Gastroesophageal sphincter (tissue), 4 donors: ENCODE data around the gene RUFY4. TPM values are rescaled to one million over a fixed set of nuclear protein-coding genes. Genes with fewer than 3 reads are reported as not detected.

ENCODE experiments used
- ATAC-seq: fragments of 150-250 bp; one replicate; pipeline ENCODE4 v1.9.1; 2016; ENCODE audit warnings: mild to moderate bottlenecking, moderate library complexity
- H3K27ac ChIP-seq, 4 donors: fragments of 200-600 bp; sonication (generic) in 3 of 4; 1 replicate in 3 of 4; 2 replicates in 1 of 4; pipeline ENCODE4 v1.5.1; 2016 to 2019
- H3K27me3 ChIP-seq: fragments of 200-600 bp; sonication (generic); one replicate; pipeline ENCODE4 v1.5.1; 2019
- H3K36me3 ChIP-seq, 2 donors: fragments of 200-600 bp; sonication (generic); one replicate each; pipeline ENCODE4 v1.5.1; 2019; ENCODE audit warnings: control low read depth in 1 of 2
- H3K4me1 ChIP-seq, 3 donors: fragments of 200-600 bp; sonication (generic); 1 replicate in 2 of 3; 2 replicates in 1 of 3; pipeline ENCODE4 v1.5.1; 2016 to 2019; ENCODE audit warnings: control low read depth in 2 of 3
- H3K4me3 ChIP-seq, 2 donors: fragments of 200-600 bp; sonication (generic); one replicate each; pipeline ENCODE4 v1.5.1; 2019; ENCODE audit warnings: mild to moderate bottlenecking in 1 of 2, moderate library complexity in 1 of 2
- H3K9me3 ChIP-seq, 3 donors: fragments of 200-600 bp; sonication (generic); one replicate each; pipeline ENCODE4 v1.5.1; 2017 to 2019; ENCODE audit warnings: control low read depth in 2 of 3
- EP300 ChIP-seq: sonication (generic); formaldehyde crosslinking; IDR thresholded peaks from one replicate; pipeline ENCODE4 v1.6.1; 2017; ENCODE audit warnings: antibody characterized with exemption, mild to moderate bottlenecking
- POLR2A ChIP-seq, 2 donors: fragments of 450-650 bp; IDR thresholded peaks; one replicate each; pipeline ENCODE4 v1.6.1; 2017; ENCODE audit warnings: antibody characterized with exemption in 2 of 2, mild to moderate bottlenecking in 2 of 2, moderate library complexity in 1 of 2
- POLR2AphosphoS5 ChIP-seq: sonication (generic); formaldehyde crosslinking; IDR thresholded peaks from one replicate; pipeline ENCODE4 v1.6.1; 2017; ENCODE audit warnings: antibody characterized with exemption
- WGBS, 2 donors: methylation state at CpG; one replicate each; pipeline ENCODE4 v1.1.5; 2018; ENCODE audit warnings: low coverage in 1 of 2; 5-methylcytosine and 5-hydroxymethylcytosine counted together
- total RNA-seq, 4 donors: library from RNA; depleted of rRNA; stranded (reverse); fragments of >200 nt; gene quantifications; one replicate each; pipeline ENCODE4 v1.1.0, GENCODE V29; 2016
- TF ChIP-seq, protein P1 (sequence below), 4 experiments: fragments of 200-600 bp in 2 of 4; fragments of 450-650 bp in 2 of 4; sonication (generic) in 1 of 4; IDR thresholded peaks; one replicate each; pipeline ENCODE4 v1.5.1; 2017 to 2019; ENCODE audit warnings: antibody characterized with exemption in 4 of 4, mild to moderate bottlenecking in 2 of 4, moderate library complexity in 2 of 4

RUFY4 gene
- total RNA-seq, 4 donors from 2014 or later: not detected

DNA sequence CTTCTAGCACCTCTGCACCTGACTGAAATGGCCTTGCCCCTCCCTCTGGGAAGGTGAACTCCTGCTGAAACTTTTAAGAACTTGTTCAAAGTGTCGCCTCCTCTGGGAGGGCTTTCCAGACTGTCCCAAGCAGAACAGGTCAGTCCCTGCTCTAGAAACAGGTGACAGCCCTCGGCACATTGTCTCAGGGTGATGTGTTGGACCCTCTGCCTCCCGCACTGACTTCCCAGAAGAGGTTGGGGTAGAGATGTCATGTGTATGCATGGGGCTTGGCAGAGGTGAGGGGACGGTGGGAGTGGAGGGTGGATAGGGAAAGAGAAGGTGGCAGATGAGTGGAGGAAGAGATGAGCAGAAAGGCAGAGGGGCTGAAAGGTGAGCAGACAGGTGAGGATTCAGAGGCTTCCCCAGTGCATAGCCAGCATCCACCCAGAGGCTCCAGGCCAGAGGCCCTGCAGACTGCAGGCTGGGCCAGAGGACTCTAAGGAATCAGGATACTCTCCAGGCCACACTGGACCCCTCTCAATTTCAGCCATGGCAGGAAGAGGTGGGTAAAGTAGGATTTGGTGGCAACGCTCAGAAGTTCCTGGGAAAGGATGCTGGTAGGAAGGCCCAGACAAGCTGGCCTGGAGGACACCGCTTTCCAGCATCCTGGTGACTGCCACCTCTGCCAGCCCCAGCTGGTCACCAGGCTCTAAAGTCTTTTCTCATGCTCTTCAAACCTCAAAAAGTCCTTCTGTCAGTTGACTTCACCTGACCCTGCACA is 41.4 kb upstream of the RUFY4 start:
- Histone ChIP-seq H3K4me3 (no peak overlapping the region), H3K27me3 (no peaks in the 10 kb centered on the region), H3K4me1 (no peaks in the 10 kb centered on the region), H3K27ac (no peak overlapping the region), H3K36me3 (no peaks in the 10 kb centered on the region), H3K9me3 (no peaks in the 10 kb centered on the region)
- no peak for TF ChIP-seq POLR2A (IDR thresholded peaks at IDR 0.05)
- TF ChIP-seq, protein P1, sequence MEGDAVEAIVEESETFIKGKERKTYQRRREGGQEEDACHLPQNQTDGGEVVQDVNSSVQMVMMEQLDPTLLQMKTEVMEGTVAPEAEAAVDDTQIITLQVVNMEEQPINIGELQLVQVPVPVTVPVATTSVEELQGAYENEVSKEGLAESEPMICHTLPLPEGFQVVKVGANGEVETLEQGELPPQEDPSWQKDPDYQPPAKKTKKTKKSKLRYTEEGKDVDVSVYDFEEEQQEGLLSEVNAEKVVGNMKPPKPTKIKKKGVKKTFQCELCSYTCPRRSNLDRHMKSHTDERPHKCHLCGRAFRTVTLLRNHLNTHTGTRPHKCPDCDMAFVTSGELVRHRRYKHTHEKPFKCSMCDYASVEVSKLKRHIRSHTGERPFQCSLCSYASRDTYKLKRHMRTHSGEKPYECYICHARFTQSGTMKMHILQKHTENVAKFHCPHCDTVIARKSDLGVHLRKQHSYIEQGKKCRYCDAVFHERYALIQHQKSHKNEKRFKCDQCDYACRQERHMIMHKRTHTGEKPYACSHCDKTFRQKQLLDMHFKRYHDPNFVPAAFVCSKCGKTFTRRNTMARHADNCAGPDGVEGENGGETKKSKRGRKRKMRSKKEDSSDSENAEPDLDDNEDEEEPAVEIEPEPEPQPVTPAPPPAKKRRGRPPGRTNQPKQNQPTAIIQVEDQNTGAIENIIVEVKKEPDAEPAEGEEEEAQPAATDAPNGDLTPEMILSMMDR (IDR thresholded peaks at IDR 0.05): no peak
- TF ChIP-seq POLR2AphosphoS5: no peak
- TF ChIP-seq EP300: no peak
- no peak for ATAC-seq
- 100% methylated on average over 1 of the region's 6 CpGs for WGBS, 2 donors

DNA sequence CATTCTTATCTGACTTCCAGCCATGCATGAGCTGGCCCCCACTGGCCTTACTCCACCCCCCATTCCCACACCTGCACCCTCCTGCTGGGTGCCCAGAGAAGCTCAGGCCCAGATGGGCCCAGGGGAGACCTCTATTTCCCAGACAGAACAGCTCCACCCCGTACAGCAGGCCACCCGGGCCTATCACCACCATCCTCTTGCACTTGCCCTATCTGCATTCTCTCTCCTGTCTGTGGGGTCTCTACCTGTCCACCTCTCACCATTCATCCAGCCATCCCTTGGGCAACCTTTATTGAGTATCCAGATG is 40.9 kb upstream of the RUFY4 start:
- WGBS, 2 donors: 94 to 100% methylated on average over 2 of the region's 2 CpGs
- no peak for ATAC-seq
- Histone ChIP-seq H3K4me1 (no peaks in the 10 kb centered on the region), H3K4me3 (no peak overlapping the region), H3K27ac (no peak overlapping the region), H3K36me3 (no peaks in the 10 kb centered on the region), H3K9me3 (no peaks in the 10 kb centered on the region), H3K27me3 (no peaks in the 10 kb centered on the region)
- no peak for TF ChIP-seq EP300
- no peak for TF ChIP-seq POLR2AphosphoS5
- TF ChIP-seq POLR2A (IDR thresholded peaks at IDR 0.05): no peak
- TF ChIP-seq, protein P1 (IDR thresholded peaks at IDR 0.05): no peak

DNA sequence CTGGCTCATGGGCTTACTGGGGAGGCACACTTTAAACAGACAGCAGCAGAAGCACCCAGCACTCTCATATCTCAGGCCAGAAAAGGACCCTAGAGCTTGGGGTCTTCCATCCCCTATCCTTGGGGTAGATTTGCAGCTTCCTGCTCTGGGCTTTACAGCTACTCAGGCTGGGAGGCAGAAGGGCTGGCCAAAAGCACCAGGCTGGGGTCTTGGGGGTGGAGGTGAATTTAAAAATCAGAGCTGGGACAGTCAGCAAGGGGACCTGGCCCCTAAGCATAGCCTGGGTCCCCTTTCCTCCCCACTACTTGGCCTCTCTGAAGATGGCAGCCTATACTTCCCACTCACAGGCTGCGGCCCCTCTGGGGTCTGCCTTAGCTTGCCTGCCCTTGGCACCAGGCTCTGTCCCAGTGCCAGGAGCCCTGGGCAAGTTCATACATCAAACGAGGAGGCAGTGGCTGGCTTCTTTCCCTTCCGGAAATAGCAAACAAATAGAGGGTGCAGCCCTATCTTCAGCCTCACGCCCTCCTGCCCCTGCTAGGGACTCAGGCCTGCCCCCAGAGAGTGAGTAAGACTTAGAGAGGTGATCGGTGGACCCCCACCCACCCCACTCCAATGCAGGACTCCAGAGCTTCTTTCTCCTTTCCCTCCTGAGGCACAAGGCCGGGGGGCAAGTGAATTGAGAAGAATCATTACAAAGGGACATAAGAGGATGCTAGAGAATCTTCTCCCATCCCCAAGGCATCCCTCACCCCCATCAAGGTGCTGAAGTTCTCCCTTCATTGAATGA is 40.3 kb upstream of the RUFY4 start:
- no peaks in the 10 kb centered on the region for H3K27me3 ChIP-seq
- no peaks in the 10 kb centered on the region for H3K9me3 ChIP-seq
- WGBS, 2 donors: 70 to 80% methylated on average over 1 to 2 of the region's 6 CpGs
- H3K4me1 ChIP-seq: peaks cover 0 to 2% (median 0%) of the 10 kb centered on the region in 3 donors
- TF ChIP-seq, protein P1 (IDR thresholded peaks at IDR 0.05): no peak
- no peak for TF ChIP-seq POLR2A (IDR thresholded peaks at IDR 0.05)
- TF ChIP-seq EP300: no peak
- no peak for TF ChIP-seq POLR2AphosphoS5
- no peak overlapping the region for H3K27ac ChIP-seq
- H3K4me3 ChIP-seq: no peak overlapping the region
- ATAC-seq: no peak
- no peaks in the 10 kb centered on the region for H3K36me3 ChIP-seq

DNA sequence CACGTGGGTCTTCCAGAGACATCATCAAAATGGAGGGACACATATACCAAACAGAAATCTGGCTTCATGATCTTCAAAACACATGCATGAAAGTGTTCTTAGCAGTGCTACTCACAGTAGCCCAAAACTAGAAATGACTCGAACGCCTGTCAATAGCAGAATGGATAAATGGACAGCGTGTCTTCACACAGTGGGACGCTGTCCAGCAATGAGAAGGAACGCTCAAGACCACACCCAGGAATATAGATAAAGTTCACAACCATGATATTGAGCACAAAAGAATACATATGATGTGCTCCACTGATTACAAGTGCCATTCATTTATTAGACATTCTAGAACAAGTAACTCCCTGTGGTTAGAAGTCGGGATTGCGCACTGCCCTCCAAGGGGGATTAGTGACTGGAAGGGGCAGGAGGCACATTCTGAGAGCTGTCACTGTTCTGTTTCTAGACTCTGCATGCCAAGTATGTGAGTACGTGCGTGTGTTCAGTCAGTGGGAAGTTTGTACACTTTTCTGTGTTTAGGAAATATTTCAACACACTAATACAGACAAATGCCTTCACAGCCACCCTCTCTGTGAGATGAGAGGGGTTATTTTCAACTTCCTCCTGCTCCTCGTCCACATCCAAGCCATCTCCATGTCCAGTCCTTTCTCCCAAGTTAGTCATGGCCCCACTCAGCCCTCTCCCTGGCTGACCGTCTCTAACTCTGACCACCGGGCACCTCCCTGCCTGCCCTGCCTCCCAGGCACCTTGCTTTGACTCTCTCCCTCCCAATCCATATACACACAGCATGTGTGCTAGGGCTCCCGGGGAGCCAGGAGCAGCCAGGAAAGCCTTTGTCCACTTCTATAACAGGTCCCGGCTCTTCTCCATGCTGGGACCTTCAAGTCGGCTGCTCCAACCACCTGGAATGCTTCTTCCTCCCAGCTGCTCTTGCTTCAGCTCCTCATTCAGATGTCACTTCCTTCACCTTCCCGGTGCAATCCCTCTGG is 39.4 kb upstream of the RUFY4 start:
- Histone ChIP-seq H3K36me3 (no peaks in the 10 kb centered on the region), H3K4me1 (peaks cover 0 to 11% (median 0%) of the 10 kb centered on the region in 3 donors), H3K4me3 (no peak overlapping the region), H3K27ac (no peak overlapping the region), H3K27me3 (no peaks in the 10 kb centered on the region), H3K9me3 (no peaks in the 10 kb centered on the region)
- ATAC-seq: no peak
- WGBS, 2 donors: 75 to 81% methylated on average over 13 to 17 of the region's 17 CpGs
- no peak for TF ChIP-seq EP300
- no peak for TF ChIP-seq POLR2A (IDR thresholded peaks at IDR 0.05)
- TF ChIP-seq POLR2AphosphoS5: peak; percentile 31
